ENCODE results near the gene PHACTR3.

GRCh38 chr20:59780494-59781185, 176.3 kb downstream of the PHACTR3 start:
- TF ChIP-seq, protein P1, sequence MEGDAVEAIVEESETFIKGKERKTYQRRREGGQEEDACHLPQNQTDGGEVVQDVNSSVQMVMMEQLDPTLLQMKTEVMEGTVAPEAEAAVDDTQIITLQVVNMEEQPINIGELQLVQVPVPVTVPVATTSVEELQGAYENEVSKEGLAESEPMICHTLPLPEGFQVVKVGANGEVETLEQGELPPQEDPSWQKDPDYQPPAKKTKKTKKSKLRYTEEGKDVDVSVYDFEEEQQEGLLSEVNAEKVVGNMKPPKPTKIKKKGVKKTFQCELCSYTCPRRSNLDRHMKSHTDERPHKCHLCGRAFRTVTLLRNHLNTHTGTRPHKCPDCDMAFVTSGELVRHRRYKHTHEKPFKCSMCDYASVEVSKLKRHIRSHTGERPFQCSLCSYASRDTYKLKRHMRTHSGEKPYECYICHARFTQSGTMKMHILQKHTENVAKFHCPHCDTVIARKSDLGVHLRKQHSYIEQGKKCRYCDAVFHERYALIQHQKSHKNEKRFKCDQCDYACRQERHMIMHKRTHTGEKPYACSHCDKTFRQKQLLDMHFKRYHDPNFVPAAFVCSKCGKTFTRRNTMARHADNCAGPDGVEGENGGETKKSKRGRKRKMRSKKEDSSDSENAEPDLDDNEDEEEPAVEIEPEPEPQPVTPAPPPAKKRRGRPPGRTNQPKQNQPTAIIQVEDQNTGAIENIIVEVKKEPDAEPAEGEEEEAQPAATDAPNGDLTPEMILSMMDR (IDR thresholded peaks at IDR 0.05; ENCODE audit: low read depth, low read length, poor library complexity, severe bottlenecking) = no peak
- TF ChIP-seq EZH2phosphoT487 (IDR thresholded peaks at IDR 0.05; ENCODE audit: borderline replicate concordance, low read length) = no peak
